HG03575 (cell line): ENCODE data around the gene TYSND1.
"Not testable (repeated sequence)": the region's sequence is repeated elsewhere in the genome, so short reads cannot be mapped to it uniquely, and the experiment has no call there.

Experiments
- ATAC-seq: cut with Tn5 transposase; IDR thresholded peaks from one replicate; pipeline ENCODE4 v1.9.1; 2021; ENCODE audit not compliant: unreplicated experiment, insufficient number of reproducible peaks, low FRiP score; ENCODE audit errors: extremely low read depth

TYSND1 gene

GRCh38 chr10:70119623-70120022 lies 26.9 kb downstream of the TYSND1 start:
- no peak for ATAC-seq

DNA sequence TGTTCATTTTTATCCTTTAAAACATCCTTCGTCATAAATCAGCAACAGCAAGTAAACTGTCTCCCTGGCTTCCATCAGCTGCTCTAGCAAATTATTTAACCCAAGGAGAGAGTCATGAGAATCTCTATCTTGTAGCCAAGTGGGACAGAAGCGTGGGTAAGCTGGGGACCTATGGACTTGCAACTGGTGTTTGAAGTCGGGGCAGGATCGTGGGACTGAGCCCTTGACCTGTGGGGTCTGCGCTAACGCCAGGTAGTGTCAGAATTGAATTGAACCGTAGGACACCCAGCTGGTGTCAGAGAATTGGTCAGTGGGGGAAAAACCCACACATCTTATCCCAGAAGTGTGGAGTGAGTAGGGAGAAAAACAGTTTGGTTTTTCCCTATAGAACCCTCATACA lies 27.3 kb downstream of the TYSND1 start:
- ATAC-seq, result no peak

DNA sequence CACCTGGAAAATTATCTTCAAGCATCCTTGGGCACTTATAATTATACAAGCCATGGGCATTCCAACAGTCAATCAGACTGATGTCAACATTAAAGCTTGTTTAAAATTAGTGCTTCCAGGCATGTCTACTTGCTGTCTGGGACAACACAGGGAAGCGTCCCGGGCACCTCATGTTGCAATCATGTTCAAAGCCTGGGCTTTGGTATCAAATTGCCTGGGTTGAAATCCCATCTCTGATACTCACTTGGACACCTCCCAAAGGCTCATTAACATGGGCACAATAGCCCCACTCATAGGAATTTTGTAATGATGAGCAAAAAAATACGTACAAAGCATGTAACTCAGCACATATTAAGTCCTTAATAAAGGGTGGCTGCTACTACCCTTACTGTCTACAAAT lies 28.3 kb downstream of the TYSND1 start:
- no peak for ATAC-seq

DNA sequence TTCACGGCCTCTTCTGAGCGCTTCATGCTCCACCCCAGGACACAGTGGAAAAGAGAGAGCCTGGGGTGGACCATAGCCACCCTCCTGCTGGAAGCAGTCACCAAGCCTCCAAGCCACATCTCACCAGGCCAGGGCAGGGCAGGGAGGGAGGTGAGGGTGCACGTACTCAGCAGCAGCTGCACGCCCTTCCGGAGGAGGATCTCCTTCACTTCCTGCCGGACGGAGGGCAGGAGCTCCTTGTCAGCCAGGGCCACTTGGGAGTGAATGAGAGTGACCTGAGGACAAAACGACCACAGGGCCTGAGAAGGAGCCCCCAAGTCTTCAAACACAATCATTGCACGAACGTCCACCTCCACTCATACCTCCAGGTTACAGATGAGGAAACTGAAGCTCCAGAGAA lies 28.9 kb downstream of the TYSND1 start:
- ATAC-seq, result no peak

DNA sequence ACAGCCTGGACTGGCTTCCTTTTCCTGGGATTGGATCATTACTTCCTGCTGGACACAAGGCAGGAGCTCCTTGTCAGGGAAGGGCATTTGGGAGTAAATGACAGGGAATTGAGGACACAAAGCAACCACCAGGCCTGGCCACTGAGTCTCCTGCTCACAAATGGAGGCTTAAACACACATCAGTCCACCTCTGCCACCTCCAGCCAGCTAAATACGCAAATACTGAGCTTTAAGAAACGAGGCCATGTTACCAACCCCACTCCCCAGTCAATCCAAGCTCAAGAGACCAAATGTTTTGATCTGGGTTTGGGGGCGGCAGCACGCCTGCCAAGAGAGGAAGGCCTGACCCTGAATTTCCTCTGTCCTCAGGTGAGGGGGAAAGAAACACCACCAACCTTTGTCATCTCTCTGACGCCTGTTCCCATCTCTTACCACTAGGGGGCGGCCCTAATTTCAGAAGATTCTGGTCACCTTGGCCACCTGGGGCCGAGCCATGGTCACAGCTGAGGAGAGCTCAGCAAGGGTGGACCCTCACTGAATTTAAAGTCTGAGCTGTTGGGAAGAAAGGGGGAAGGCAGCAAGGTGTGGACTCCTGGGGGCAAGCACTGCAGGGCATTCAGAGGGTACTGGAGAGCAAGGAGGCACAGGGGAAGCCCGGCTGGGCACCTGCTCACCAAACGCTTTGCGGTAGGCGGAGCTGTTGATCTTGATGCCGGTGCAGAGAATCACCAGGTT lies 30.4 kb downstream of the TYSND1 start:
- no peak for ATAC-seq

DNA sequence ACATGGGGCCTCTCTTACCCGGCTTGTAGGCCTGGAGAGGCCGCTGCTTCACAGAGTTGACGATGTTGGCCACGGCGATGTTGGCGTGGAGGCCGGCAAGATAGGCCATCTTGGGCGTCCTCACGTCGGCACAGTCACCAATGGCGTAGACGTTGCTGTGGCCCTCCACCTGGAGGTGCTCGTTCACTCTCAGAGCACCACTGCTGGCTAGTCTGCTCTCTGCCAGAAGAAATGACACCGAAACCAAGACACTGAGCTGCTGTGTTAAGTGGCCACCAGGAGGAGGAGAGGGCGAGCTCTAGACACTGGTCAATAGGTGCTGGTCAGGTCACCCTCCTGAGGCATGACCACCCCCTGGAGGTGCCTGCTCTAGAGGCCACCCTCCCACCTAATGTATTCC lies 31.6 kb downstream of the TYSND1 start:
- ATAC-seq, result no peak

DNA sequence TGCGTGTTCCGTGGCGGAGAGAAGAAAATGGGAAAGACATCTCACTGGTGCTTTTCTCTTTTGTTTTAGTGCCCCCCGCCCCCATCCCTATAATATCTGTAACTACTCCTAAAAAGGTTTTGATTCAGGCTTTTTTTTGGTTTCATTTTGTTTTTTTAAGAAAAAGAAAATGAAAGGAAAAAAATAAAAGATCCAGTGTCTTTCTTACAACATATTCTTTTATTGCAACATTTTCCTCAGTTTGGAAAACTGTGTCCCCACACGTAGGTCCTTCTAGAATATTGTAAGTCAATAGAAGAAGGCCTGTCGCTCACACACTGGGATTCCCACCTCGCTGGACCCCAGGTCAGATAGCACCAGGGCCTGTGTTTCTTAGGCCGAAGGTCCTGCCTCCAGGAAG lies 34.4 kb downstream of the TYSND1 start:
- no peak for ATAC-seq

DNA sequence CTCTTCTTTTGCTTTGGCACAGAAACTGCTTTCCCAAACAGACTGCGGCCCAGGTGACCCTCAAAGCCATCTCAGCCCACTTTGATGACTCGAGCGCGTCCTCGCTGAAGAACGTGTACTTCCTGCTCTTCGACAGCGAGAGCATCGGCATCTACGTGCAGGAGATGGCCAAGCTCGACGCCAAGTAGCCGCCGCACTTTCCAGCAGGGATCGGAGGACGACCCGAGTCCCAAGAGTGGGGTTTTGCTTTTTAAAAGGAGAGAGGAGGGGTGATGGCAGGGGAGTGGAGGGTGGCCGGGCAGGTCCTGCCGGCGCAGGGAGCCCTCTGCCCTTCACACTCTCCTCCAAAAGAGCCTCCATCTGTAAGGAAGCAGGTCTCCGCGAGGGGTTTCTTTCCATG lies 35.0 kb downstream of the TYSND1 start:
- no peak for ATAC-seq

DNA sequence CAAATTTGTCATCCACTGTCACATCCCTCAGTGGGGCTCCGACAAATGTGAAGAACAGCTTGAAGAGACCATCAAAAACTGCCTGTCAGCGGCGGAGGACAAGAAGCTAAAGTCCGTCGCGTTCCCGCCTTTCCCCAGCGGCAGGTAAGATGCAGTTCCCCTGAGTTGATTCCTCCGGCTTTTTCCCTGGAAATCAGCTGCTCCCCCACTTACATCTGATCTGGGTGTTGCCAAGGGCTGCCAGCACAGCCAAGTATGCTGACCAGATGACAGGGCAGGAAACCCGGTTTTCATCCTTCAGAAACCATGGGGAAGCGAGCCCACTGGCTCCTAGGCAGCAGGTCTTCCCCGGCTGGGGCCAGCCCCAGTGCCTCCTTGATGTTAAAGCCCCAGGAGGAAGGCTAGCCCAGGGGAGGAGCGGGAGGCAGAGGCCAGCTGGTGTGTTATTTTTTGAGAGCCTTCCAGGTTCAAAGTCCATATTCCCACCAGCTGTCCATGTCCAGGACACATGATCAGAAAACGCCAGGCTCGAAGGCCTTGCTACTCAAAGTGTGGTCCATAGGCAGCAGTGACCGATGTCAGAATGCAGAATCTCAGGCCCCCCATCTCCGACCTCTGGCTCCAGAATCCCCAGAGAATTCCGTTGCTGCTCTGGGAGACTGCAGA lies 37.3 kb downstream of the TYSND1 start:
- ATAC-seq, result no peak

DNA sequence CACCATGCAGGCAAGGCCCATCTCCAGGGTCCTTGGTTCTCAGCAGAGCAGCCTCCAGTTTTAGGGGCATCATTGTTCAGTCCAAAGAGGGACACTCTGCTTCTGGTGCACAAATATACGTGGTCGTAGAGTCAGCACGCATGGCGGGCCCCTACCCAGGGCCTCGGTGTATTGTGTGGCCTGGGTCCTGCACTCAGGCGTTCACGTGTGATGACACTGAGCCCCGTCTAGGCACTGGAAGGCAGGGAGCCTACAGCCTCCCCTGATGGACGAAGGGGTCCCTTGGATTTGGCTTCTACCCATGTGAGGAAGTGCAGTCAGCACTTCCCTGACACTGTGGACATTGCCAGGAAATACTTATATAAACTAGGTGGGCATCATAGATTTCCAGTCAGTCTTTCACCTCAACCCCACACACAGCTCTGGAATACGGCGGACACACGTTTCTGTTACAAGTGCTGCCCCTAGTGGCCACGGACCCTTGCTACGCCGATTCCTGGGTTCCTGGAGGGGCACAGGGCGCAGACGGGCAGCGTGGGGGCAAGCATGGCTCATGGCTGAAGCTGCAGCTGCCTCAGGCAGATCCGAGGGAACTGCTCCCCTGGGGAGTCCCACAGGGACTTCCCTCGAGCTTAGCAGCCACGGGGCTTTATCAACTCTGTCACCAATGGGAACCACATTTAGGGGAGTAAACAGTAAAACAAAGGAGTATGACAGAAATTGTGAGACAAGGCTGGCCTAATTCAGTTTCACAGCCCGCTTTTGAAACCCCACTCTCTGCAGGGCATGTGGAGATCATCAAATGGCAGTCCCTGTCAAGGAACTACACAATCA lies 39.3 kb downstream of the TYSND1 start:
- ATAC-seq, result no peak

GRCh38 chr10:70101668-70102067 lies 44.8 kb downstream of the TYSND1 start:
- ATAC-seq, result no peak

- not testable (repeated sequence) for ATAC-seq
Measured at GRCh38 chr10:70101068-70101562, 45.4 kb downstream of the TYSND1 start.

- no peak for ATAC-seq
Measured at GRCh38 chr10:70098271-70098670, 48.2 kb downstream of the TYSND1 start.

DNA sequence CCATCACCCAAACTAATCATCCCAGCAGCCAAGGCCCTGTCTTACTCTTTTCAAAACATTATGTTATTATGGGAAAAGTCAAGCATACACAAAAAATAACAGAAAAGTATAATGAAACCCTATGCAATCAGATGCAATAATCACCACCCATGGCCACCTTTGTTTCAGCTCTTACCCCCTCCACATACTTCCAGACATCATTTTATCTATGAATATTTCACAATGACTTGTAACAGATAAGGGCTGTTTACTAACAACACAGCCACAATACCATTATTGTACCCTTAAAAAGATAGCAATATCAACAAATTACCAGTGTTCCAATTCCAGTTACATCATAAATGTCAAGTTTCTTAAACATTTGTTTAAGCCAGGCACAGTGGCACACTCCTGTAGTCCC lies 49.0 kb downstream of the TYSND1 start:
- ATAC-seq, result no peak

- no peak for ATAC-seq
Measured at GRCh38 chr10:70096705-70097420, 49.6 kb downstream of the TYSND1 start.

DNA sequence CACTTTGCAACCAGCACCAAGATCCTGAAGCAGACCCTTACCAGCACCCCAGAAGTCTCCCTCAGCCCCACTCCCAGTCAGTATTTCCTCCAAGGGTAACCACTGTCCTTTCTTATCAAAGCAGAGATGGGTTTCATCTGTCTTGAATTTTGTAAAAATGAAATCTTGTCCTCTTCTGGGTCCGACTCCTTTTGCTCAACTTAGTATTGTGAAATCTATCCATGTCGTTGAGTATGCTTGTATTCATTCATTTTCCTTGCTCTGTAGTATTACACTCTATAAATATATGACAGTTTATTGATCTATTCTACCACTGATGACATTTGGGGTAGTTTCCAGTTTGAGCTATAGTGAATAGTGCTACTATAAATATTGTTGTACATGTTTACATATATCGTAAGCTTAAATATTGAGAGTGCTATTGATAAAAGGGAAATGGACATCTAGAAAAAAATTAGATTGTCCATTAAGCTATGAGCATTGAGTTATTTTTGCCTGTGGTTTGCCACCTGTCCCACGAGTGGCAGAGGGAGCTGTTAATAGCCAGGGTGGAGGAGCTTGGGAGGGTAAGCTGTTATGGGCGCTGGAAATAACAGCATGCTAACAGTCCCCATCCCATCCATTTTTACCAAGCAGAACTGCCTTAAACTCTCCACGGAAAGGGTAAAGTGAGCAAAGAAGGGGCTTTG lies 50.3 kb downstream of the TYSND1 start:
- no peak for ATAC-seq

DNA sequence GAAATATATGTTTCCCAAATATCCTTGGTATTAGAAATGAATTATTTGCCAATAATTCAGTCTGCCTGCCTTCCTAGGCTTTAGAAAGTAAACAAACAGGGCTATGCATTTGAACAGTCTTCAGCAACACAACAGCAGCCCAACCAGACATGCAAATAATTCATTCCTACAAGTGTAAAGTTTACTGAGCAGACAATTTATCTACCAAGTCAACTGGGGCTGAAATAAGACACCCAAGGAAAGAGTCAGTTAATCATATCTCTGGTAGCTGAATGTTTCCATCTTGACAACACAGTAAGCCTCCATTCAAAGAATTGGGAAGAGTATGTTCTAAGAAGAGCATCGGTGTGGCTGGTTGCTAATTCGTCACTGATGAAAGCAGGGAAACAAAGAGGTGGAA lies 52.2 kb downstream of the TYSND1 start:
- ATAC-seq, result no peak

DNA sequence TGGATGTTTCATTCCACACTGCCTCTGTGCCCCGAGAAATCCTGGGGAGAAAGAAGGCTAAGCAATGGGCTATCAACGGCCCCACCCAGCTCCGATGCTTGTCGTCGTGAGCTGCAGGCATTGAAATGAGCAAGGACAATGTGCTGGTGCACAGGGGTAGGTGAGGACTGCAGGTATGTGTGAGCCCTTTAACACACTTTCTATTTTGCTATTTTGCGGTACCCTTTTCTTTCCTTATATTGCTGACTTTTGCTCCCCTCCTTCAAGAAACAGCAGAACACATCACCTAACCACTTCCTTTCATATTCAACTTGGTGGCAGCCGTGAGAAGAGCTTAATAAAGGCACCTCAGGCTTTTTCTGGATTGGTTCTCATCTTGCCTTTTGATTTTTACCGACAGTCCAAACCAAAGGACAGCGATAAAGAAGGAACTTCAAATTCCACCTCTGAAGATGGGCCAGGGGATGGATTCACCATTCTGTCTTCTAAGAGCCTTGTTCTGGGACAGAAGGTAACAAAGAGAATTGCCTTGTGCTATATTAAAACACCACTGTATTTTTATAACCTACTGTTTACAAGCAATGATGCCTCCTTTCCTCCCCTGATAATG lies 53.1 kb downstream of the TYSND1 start:
- ATAC-seq, result no peak
